Femur (tissue), 1 donor: ENCODE results near the gene PIK3R2.
A peak's percentile ranks its signal among the peaks of the same experiment; 100 is the strongest.
"Not testable (repeated sequence)": the region's sequence is repeated elsewhere in the genome, so short reads cannot be mapped to it uniquely, and the experiment has no call there.

Experiments used
- DNase-seq: peaks from one replicate; pipeline ENCODE4 v3.0.0-alpha.2; 2017

PIK3R2 gene

GRCh38 chr19:18152817-18153555, at the start of gene PIK3R2:
TSS of gene PIK3R2 (plus strand) at chr19:18153163. CDS start at chr19:18155880, 2,717 bp downstream.
- DNase-seq, result peak; percentile 99

GRCh38 chr19:18104793-18105131, 48.2 kb upstream of the PIK3R2 start:
- DNase-seq, result no peak

GRCh38 chr19:18105259-18105658, 47.7 kb upstream of the PIK3R2 start:
- DNase-seq, result not testable (repeated sequence)

DNA sequence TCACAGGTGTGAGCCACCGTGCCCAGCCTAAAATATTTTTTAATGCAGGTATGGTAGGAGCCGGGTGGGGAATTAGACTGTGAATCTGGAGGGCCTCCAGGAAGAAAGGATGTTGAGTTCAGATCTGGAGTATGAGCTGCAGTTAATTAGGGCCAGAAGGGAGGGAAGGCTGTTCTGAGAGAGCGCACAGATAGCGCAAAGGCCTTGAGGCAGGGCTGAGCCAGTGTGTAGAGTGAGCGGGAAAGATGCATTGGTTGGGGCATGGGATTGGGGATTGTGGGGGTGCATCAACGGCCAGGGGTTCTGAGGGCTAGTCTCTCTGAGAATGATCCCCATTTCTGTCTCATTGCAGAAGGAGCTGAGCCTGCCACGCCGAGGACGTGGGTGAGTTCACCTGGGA, 45.7 kb upstream of the PIK3R2 start:
- no peak for DNase-seq

DNA sequence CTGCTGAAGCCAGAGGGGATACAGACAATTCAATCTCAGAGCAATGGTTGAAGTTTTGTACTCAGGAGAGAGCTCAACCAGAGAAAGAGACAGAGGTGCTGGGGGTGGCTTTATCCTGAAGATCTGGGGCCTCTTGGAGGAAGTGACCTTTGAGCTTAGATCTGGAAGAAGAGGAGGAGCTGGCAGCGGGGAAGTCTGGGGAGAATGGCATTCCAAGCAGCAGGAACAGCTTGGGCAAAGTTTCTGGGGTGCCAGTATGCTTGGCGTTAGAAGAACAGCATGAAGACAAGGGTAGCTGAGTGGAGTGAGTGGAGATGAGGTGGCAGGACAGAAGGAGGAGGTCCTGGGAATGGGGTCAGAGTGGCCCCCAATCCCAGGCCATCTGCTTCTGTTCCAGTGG, 44.1 kb upstream of the PIK3R2 start:
- no peak for DNase-seq

DNA sequence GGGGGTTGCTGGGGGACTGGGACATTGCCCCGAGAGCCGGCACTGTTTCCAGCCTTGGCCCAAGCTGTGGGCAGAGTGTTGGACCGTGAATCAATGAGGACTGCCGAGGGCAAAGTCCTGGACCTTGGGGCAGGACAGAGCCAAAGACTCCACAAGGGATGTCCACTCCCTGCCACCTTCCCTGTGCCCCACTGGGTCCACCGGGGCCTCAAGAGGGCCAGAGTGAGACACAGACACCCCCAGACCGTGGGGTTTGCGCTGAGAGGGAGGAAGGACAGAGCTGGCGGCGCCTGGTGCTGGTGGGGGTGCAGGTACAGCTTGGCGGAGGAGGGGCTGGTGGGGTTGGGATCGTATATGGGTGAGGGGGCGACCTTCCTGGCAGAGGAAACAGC, 43.6 kb upstream of the PIK3R2 start:
- no peak for DNase-seq

DNA sequence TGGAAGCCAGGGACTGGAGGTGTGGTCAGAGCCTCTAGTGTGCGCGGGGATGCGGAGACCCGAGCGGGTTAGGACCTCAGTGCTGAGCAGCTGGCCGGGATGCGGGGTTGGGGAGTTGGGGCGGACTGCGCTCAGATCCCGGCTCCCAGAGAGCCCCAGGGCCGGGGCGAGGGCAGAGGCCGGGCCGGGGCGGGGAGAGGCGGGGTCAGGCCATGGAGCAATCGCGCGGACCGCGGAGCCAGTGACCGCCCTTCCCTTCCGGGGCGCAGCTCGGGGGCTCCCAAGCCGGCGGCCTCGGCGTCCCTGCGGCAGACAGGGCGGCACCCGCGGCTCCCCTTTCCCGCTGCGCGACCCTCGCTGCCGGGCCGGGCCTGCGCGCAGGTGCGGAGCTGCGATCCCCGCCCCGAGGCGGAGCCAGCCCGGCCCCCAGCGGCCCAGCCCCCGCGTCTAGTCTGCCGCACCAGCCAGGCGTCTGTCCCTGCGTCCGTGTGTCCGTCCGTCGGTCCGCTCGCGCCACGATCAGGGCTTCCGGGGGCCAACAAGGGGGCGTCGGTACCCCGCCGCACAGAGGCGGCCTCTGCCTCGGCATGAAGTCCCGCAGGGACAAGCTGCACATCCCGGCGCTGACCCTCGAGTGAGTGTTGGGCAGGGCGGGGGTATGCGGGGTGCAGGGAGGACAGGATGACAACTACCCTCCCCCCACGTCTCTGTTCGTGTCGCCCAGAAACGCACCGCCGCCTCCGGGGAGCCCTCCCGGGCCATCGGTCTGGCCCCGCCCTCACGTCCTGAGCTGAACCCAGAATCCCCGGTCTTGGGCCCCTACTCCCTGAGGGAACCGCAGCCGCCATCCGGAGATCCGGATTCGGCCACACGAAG, 43.0 kb upstream of the PIK3R2 start:
- no peak for DNase-seq

DNA sequence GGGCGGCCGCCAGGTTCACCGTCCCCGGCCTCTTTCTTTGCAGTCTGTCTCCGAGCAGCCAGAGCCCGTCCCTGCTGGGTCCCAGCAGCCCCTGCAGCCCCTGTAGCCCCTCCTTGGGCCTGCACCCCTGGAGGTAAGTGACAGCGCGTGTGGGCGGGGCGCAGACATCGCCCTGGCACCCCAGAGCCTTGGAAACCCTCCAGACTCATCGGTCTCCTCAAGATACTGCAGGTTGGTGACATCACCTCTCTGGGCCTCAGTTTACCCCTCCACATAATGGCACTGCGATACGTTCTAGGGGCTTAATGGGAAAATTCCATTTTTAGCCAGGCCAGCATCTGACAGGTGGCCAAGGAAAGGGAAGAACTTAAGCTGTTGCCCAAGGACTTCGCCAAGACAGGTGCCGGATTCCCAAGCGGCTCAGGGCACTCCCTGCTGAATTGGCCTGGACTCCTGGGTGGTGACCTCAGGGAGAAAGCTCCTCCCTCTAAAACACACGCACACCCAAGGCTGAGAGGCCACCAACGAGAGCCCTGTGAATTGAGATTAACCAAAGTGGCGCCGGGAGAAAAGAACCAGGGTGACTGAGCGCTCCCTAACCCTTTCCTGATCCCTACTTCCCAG, 42.2 kb upstream of the PIK3R2 start:
- DNase-seq, result no peak

DNA sequence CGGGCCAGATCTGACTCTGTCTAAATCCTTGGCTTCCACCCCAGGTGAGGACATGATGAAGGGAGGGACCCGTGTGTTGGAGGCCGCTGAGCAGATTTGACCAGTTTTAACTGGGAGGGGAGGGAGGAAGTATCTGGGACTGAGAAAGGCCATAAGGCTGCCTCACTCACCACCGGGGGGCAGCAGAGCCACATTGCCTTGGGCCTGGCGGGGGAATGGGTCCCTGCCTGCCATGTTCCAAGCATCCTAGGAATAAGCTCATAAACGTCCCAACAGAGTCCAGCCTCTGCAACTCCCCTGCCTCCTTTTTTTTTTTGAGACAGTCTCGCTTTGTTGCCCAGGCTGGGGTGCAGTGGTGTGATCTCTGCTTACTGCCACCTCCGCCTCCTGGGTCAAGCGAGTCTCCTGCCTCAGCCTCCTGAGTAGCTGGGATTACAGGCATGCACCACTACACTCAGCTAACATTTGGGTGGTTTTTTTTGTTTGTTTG, 39.9 kb upstream of the PIK3R2 start:
- DNase-seq, result peak; percentile 90

GRCh38 chr19:18113827-18114226, 39.1 kb upstream of the PIK3R2 start:
- no peak for DNase-seq

- no peak for DNase-seq
Observed at GRCh38 chr19:18114483-18114882, 38.5 kb upstream of the PIK3R2 start.

DNA sequence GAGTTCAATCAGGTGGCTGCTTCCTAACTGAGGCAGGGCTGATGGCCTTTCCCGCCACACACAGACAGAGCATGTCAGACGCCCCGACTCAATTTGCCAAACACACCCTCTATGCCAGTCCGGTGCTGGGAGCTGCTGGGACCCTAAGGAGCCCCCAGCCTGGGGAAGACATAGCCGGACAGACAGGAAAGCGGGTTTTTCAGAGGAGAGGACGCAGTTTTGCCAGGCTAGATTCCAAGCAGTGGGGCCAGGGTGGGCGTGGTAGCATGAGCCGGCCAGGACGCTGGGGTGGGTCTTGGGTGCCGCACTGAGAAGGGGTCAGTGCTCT, 35.6 kb upstream of the PIK3R2 start:
- no peak for DNase-seq

DNA sequence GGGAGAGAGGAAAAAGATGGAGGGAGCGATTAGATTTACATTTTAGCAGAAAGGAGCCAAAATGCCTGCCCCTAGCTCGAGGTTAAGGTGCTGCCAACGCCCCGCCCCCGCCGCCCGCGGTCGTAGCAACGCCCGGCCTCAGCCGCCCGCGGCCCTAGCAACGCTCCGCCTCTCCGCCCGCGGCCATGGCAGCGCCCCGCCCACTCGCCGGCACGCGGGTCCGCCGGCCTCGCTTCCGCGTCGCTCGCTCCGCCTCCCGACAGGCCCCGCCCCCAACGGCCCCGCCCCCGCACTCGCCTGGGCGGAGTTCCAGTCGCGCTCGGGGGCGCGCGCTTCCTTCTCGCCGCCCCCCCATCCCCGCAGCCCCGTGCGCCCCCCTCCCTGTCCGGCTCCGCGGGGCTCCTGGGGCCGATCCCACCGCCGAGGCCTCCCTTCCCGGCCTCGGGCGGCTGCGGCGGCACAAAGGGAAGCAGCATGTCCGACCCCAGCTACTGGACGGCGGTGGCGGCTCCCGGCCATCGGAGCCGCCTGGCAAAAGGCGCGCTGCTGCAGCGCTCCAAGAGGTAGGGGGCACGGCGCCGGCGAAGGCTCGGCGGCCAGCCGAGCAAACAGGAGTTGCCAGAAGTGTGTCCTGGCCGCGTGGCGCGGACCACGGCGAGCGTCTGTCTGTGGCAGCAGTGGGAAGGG, 35.1 kb upstream of the PIK3R2 start:
- peak; percentile 94 for DNase-seq

- no peak for DNase-seq
Observed at GRCh38 chr19:18118420-18119012, 34.4 kb upstream of the PIK3R2 start.

DNA sequence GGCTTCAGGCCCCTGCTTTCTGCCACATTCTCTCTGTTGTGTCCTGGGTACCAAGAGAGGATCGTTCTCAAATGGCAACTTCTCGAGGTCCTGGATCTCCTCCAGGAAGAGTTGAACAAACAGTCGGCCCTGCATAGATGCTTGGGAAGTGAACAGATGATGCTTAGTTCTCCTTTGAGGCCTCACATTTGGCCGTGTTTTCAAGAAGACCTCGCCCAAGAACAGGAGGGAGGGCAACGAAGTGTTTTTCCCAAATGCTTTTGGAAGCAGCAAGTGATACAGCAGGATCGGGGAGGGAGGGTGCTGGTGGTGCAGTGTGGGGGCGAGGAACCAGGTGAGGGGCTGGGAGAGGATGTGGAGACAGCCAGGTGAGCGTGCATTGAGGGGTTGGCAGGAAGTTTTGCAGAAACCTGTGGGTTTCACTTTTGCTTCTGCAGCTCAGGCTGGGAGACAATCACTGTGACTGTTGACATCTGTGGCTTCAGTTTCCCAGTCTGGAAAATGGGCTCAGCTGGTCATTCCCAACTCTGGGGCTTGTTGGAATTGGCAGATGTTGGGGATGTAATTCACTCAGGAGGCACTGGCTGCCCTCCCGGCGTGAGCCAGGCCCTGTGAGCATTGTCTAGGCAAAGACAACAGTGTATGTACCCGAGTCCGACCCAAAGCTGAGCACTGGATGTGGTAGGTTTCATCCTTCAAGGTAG, 33.8 kb upstream of the PIK3R2 start:
- DNase-seq, result no peak

DNA sequence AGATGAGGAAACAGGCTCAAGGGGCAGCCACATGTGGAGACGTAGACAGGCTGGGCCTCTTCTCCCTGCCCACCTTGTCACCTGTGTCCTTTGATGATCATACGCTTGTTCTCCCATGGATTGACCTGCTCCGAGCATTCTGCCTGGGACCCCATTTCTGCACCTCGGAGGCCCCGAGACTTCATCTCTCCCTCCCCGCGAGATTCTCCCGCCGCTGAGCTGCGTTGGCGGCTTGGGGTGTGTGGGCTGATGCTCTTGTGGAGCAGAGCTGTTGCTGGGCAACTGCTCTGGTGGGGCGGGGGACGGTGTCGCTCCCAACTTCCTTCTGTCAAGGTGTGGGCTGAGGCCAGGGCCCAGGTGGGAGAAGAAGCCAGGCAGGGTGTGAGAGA, 33.3 kb upstream of the PIK3R2 start:
- DNase-seq, result no peak

DNA sequence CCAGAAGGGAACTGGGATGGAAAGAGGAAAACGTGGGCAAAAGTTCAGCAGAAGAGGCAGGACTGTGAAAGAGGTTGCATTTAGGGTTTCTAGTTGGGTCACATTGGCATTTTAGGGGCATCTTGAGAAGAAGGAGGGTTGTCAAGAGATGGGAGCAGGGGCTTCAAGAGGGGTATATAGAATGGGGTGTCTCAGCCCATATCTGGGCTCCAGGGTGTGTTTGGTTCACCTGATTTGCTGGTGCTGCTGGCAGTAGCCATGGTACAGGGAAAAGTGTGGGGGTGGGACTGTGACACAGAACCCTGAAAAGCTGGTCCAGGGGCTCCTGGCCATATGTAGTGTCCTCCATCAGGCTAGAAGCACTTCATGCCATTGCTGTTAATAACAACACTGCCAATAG, 32.8 kb upstream of the PIK3R2 start:
- DNase-seq, result no peak

GRCh38 chr19:18121166-18121565, 31.8 kb upstream of the PIK3R2 start:
- DNase-seq, result no peak

GRCh38 chr19:18122424-18122823, 30.5 kb upstream of the PIK3R2 start:
- no peak for DNase-seq

- DNase-seq, result no peak
Observed at GRCh38 chr19:18122860-18123795, 29.8 kb upstream of the PIK3R2 start.

GRCh38 chr19:18123819-18124218, 29.1 kb upstream of the PIK3R2 start:
- no peak for DNase-seq
